A549 (cell line): ENCODE measurements around the gene LDLRAP1. TPM values are rescaled to one million over a fixed set of nuclear protein-coding genes. Genes with fewer than 3 reads are reported as not detected.

ENCODE experiments used
- ATAC-seq, 2 experiments: fragments of 200-7000 bp in 1 of 2; fragments of >200 bp in 1 of 2; cut with Nextera tagmentation in 1 of 2; cut with Tn5 transposase in 1 of 2; 3 replicates each; pipeline versions ENCODE4 v1.8.0 to v1.9.1; 2018 to 2020; ENCODE audit warnings: mild to moderate bottlenecking in 1 of 2, moderate library complexity in 1 of 2
- CTCF ChIA-PET: fragments of 300-600 bp; sonication (Branson Sonifier 250); formaldehyde crosslinking; extraction: SDS; loops from one replicate; lab custom pipeline; 2021; ENCODE audit warnings: antibody characterized with exemption, inconsistent platforms; lab: Yijun Ruan, JAX
- POLR2A ChIA-PET: fragments of 350-600 bp; formaldehyde crosslinking; extraction: SDS; loops from one replicate; lab custom pipeline; 2021; ENCODE audit warnings: antibody characterized with exemption, inconsistent platforms; lab: Yijun Ruan, JAX
- DNase-seq, 2 experiments: peaks; one replicate each; pipeline versions ENCODE4 v3.0.0 to v3.0.0-alpha.2; 2011 to 2016; ENCODE audit warnings: low read depth in 1 of 2, low spot score in 1 of 2
- FAIRE-seq: peaks from 2 replicates; lab custom pipeline; 2011; peaks lifted over from hg19 to GRCh38; lab: Jason Lieb, UNC
- H3K27ac ChIP-seq, 2 experiments: fragments of >200 bp; sonication (Bioruptor Twin); formaldehyde crosslinking; 3 replicates each; pipeline ENCODE4 v1.5.1; 2016 to 2017
- H3K4me1 ChIP-seq: fragments of >200 bp; sonication (Bioruptor Twin); formaldehyde crosslinking; 3 replicates; pipeline ENCODE4 v1.6.1; 2016
- H3K4me2 ChIP-seq: fragments of >200 bp; sonication (Bioruptor Twin); formaldehyde crosslinking; 3 replicates; pipeline ENCODE4 v1.6.1; 2016
- H3K4me3 ChIP-seq: fragments of >200 bp; sonication (Bioruptor Twin); formaldehyde crosslinking; 3 replicates; pipeline ENCODE4 v1.5.1; 2016
- H3K9me3 ChIP-seq: fragments of >200 bp; sonication (Bioruptor Twin); formaldehyde crosslinking; 3 replicates; pipeline ENCODE4 v1.6.1; 2016
- BHLHE40 ChIP-seq: IDR thresholded peaks from 2 replicates; pipeline ENCODE4 v1.6.1; 2012; ENCODE audit warnings: low read depth, low read length, inconsistent platforms
- CHD2 ChIP-seq: fragments of 150-350 bp; IDR thresholded peaks from 2 replicates; pipeline ENCODE4 v1.6.1; 2014; ENCODE audit warnings: low read length; ENCODE audit not compliant: partially characterized antibody
- E2F6 ChIP-seq: IDR thresholded peaks from 2 replicates; pipeline ENCODE4 v1.6.1; 2012; ENCODE audit warnings: low read depth, borderline replicate concordance
- EHMT2 ChIP-seq: fragments of 200-600 bp; sonication (generic); IDR thresholded peaks from 2 replicates; pipeline ENCODE4 v1.6.1; 2016; ENCODE audit warnings: antibody characterized with exemption, low read depth, mild to moderate bottlenecking, moderate library complexity
- ELK1 ChIP-seq: fragments of 150-350 bp; IDR thresholded peaks from 2 replicates; pipeline ENCODE4 v1.6.1; 2014; ENCODE audit warnings: low read depth, mild to moderate bottlenecking, low read length
- FOSL2 ChIP-seq, 2 experiments: fragments of 450-650 bp in 1 of 2; fragments of >200 bp in 1 of 2; sonication (Bioruptor Twin) in 1 of 2; formaldehyde crosslinking; IDR thresholded peaks; 2 replicates each; pipeline versions ENCODE4 v1.5.0 to v1.6.1; 2016 to 2020; ENCODE audit warnings: mild to moderate bottlenecking in 1 of 2, moderate library complexity in 1 of 2
- HOXA7 ChIP-seq: fragments of 250-450 bp; sonication (Bioruptor Pico); IDR thresholded peaks from 2 replicates; pipeline ENCODE4 v1.5.0; 2020; ENCODE audit warnings: mild to moderate bottlenecking, moderate library complexity
- HOXB13 ChIP-seq: fragments of 250-450 bp; sonication (Bioruptor Pico); IDR thresholded peaks from 2 replicates; pipeline ENCODE4 v1.5.0; 2020; ENCODE audit warnings: low read depth, mild to moderate bottlenecking, moderate library complexity
- JUN ChIP-seq, 2 experiments: fragments of >200 bp; sonication (Bioruptor Twin); formaldehyde crosslinking; IDR thresholded peaks; 2 replicates in 1 of 2; 3 replicates in 1 of 2; pipeline ENCODE4 v1.6.1; 2016 to 2017
- MAZ ChIP-seq: fragments of 150-350 bp; IDR thresholded peaks from 2 replicates; pipeline ENCODE4 v1.6.1; 2014; ENCODE audit warnings: antibody characterized with exemption, low read depth, low read length, borderline replicate concordance
- NFE2L2 ChIP-seq: fragments of 150-350 bp; conservative IDR thresholded peaks from 2 replicates; pipeline ENCODE4 v1.6.1; 2014; ENCODE audit warnings: low read length
- PHF8 ChIP-seq: fragments of 200-600 bp; sonication (generic); IDR thresholded peaks from 2 replicates; pipeline ENCODE4 v1.6.1; 2016; ENCODE audit warnings: low read depth, mild to moderate bottlenecking, antibody characterized with exemption, moderate library complexity, borderline replicate concordance
- POLR2A ChIP-seq: IDR thresholded peaks from 2 replicates; pipeline ENCODE4 v1.6.1; 2012; ENCODE audit warnings: mild to moderate bottlenecking, low read length
- POLR2AphosphoS2 ChIP-seq: conservative IDR thresholded peaks from 2 replicates; pipeline ENCODE4 v1.6.1; 2012; ENCODE audit warnings: low read length, improper control_type of control experiment, inconsistent platforms
- RAD21 ChIP-seq, 2 experiments: fragments of >200 bp in 1 of 2; sonication (Bioruptor Twin) in 1 of 2; formaldehyde crosslinking in 1 of 2; IDR thresholded peaks in 1 of 2; conservative IDR thresholded peaks in 1 of 2; 2 replicates in 1 of 2; 3 replicates in 1 of 2; pipeline ENCODE4 v1.6.1; 2012 to 2018; ENCODE audit warnings: inconsistent platforms in 1 of 2
- RCOR1 ChIP-seq: fragments of 150-350 bp; IDR thresholded peaks from 2 replicates; pipeline ENCODE4 v1.6.1; 2014; ENCODE audit warnings: antibody characterized with exemption, low read length, low read depth
- SMC3 ChIP-seq: fragments of >200 bp; sonication (Bioruptor Twin); formaldehyde crosslinking; IDR thresholded peaks from 3 replicates; pipeline ENCODE4 v1.6.1; 2018; ENCODE audit warnings: inconsistent platforms
- SREBF2 ChIP-seq: fragments of 450-650 bp; IDR thresholded peaks from 2 replicates; pipeline ENCODE4 v1.6.1; 2014; ENCODE audit warnings: mild to moderate bottlenecking, moderate library complexity
- TP53 ChIP-seq: fragments of 250-450 bp; sonication (Bioruptor Pico); IDR thresholded peaks from 2 replicates; pipeline ENCODE4 v1.5.0; 2021; ENCODE audit warnings: mild to moderate bottlenecking, moderate library complexity
- USF2 ChIP-seq: fragments of 450-650 bp; IDR thresholded peaks from 2 replicates; pipeline ENCODE4 v1.6.1; 2014; ENCODE audit warnings: antibody characterized with exemption
- ZSCAN20 ChIP-seq: fragments of 250-450 bp; sonication (Bioruptor Pico); IDR thresholded peaks from 2 replicates; pipeline ENCODE4 v1.8.0; 2022; ENCODE audit warnings: mild to moderate bottlenecking, moderate library complexity
- WGBS: methylation state at CpG from one replicate; pipeline ENCODE4 v1.1.6; 2017; ENCODE audit errors: missing lambda C conversion rate; 5-methylcytosine and 5-hydroxymethylcytosine counted together
- polyA minus RNA-seq: library from RNA; depleted of rRNA, polyadenylated mRNA; stranded (reverse); fragments of >200 nt; gene quantifications from 2 replicates; pipeline ENCODE4 v1.2.3, GENCODE V29; 2011; rRNA and poly(A)+ RNA removed
- polyA plus RNA-seq, 4 experiments: library from polyadenylated mRNA; depleted of rRNA in 3 of 4; stranded (reverse); fragments of >200 nt; fragmentation: RNase III in 1 of 4; extraction: RNeasy Plus Mini Kit Qiagen cat#74134 plus additional on column Dnase treatment in 1 of 4; gene quantifications; 2 replicates in 3 of 4; 3 replicates in 1 of 4; pipeline ENCODE4 v1.2.3, GENCODE V29; 2011 to 2017
- TF ChIP-seq, protein P1 (sequence below): fragments of >200 bp; sonication (Bioruptor Twin); formaldehyde crosslinking; IDR thresholded peaks from 3 replicates; pipeline ENCODE4 v1.6.1; 2016
- TF ChIP-seq, protein P2 (sequence below): fragments of 250-450 bp; sonication (Bioruptor Pico); IDR thresholded peaks from 2 replicates; pipeline ENCODE4 v1.5.0; 2021; ENCODE audit warnings: mild to moderate bottlenecking, moderate library complexity, borderline replicate concordance

LDLRAP1 gene
- polyA plus RNA-seq (2011; rRNA removed), result 7.9 and 9.2 TPM in 2 replicates
- polyA plus RNA-seq (2012; cell fraction: cytosol; rRNA removed), result 12.7 and 16.4 TPM in 2 replicates
- 19.2 and 21.2 TPM in 2 replicates for polyA plus RNA-seq (2012; cell fraction: nucleus; rRNA removed)
- polyA plus RNA-seq (2017; fragmentation: RNase III; extraction: RNeasy Plus Mini Kit Qiagen cat#74134 plus additional on column Dnase treatment), result 9.9 to 10.9 TPM (median 10.1 TPM) in 3 replicates
- polyA minus RNA-seq, result 7.3 and 7.4 TPM in 2 replicates

GRCh38 chr1:25543425-25544242 lies at the start of gene LDLRAP1:
TSS of gene LDLRAP1 (plus strand) at chr1:25543606. CDS start at chr1:25543699, 93 bp downstream.
- ATAC-seq (peak; percentile 86 to 90), FAIRE-seq (no peak), DNase-seq (peak; percentile 59 to 62)
- POLR2A ChIA-PET, result interaction anchor here (0.9 kb wide), 1 partner anchor 230 kb away, joined by 3 read pairs; no protein-coding TSS in a partner anchor
- CTCF ChIA-PET, result interaction anchor here (1.3 kb wide), 1 partner anchor 23 kb away, joined by 3 read pairs; no protein-coding TSS in a partner anchor
- WGBS, result 0% methylated on average over 8 of the region's 99 CpGs
- Histone ChIP-seq H3K27ac (peak within 1 kb of the TSS; percentile 76 to 90), H3K4me2 (peak within 1 kb of the TSS; percentile 99), H3K4me3 (peak within 1 kb of the TSS; percentile 64), H3K4me1 (peaks cover 14% of the 10 kb centered on the region), H3K9me3 (no peaks in the 10 kb centered on the region)
- TF ChIP-seq CHD2 (no peak), POLR2AphosphoS2 (no peak), JUN (IDR thresholded peaks at IDR 0.05) (peak in 1 of 2 experiments; percentile 54; a peak in 2 of 5 replicates), HOXA7 (CRISPR knock-in tag) (no peak), USF2 (no peak), ZSCAN20 (CRISPR knock-in tag) (no peak), HOXB13 (no peak), ELK1 (no peak), PHF8 (peak; percentile 34; the same call in 1 of the 2 replicates), NFE2L2 (no peak), POLR2A (peak; percentile 51)

- WGBS, result 63% methylated on average over 3 of the region's 3 CpGs
- TF ChIP-seq NFE2L2 (no peak), TP53 (no peak), RCOR1 (no peak), RAD21 (conservative IDR thresholded peaks at IDR 0.05 in 1 of 2, IDR thresholded peaks at IDR 0.05 in 1 of 2) (no peak), CHD2 (no peak), E2F6 (no peak), ELK1 (no peak), FOSL2 (IDR thresholded peaks at IDR 0.05) (no peak), FOSL2 (CRISPR knock-in tag; IDR thresholded peaks at IDR 0.05) (no peak), MAZ (no peak), SREBF2 (no peak), SMC3 (no peak), EHMT2 (no peak), BHLHE40 (no peak), HOXB13 (no peak)
- TF ChIP-seq, protein P1, sequence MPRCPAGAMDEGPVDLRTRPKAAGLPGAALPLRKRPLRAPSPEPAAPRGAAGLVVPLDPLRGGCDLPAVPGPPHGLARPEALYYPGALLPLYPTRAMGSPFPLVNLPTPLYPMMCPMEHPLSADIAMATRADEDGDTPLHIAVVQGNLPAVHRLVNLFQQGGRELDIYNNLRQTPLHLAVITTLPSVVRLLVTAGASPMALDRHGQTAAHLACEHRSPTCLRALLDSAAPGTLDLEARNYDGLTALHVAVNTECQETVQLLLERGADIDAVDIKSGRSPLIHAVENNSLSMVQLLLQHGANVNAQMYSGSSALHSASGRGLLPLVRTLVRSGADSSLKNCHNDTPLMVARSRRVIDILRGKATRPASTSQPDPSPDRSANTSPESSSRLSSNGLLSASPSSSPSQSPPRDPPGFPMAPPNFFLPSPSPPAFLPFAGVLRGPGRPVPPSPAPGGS, result no peak
- TF ChIP-seq, protein P2, sequence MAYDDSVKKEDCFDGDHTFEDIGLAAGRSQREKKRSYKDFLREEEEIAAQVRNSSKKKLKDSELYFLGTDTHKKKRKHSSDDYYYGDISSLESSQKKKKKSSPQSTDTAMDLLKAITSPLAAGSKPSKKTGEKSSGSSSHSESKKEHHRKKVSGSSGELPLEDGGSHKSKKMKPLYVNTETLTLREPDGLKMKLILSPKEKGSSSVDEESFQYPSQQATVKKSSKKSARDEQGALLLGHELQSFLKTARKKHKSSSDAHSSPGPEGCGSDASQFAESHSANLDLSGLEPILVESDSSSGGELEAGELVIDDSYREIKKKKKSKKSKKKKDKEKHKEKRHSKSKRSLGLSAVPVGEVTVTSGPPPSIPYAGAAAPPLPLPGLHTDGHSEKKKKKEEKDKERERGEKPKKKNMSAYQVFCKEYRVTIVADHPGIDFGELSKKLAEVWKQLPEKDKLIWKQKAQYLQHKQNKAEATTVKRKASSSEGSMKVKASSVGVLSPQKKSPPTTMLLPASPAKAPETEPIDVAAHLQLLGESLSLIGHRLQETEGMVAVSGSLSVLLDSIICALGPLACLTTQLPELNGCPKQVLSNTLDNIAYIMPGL (CRISPR knock-in tag), result no peak
- CTCF ChIA-PET, result interaction anchor here (2.2 kb wide), 1 partner anchor 9 kb away, joined by 6 read pairs; no protein-coding TSS in a partner anchor
- H3K4me2 ChIP-seq, result no peak overlapping the region
- no peaks in the 10 kb centered on the region for H3K4me1 ChIP-seq
- H3K4me3 ChIP-seq, result no peak overlapping the region
- FAIRE-seq (no peak), DNase-seq (no peak), ATAC-seq (no peak)
- no peak overlapping the region for H3K27ac ChIP-seq
- POLR2A ChIA-PET, result no interaction called here
- H3K9me3 ChIP-seq, result no peaks in the 10 kb centered on the region
These were observed 48.5 kb upstream of the LDLRAP1 start for GRCh38 chr1:25494952-25495351.
